ENCODE data around the gene NTNG1.

The NTNG1 gene

DNA sequence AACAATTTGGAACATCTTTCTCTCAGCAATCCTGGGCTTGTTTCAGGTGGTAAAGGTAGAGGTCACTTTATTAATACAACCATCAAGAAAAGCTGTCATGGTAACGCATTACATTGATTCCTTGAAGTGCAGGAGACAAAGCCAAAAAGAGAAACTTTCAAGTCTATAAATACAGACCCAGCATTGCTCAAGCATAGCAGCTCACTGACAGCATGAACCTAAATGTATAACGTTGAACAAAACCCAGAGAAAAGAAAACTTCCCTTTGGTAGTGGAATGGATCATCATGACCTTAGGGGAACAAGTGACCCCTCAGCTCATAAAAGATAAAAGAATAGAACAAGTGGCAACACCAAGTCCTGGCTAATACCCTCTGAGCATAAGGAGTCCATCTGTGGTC lies 332.2 kb downstream of the NTNG1 start:
- DNase-seq, result no peak

DNA sequence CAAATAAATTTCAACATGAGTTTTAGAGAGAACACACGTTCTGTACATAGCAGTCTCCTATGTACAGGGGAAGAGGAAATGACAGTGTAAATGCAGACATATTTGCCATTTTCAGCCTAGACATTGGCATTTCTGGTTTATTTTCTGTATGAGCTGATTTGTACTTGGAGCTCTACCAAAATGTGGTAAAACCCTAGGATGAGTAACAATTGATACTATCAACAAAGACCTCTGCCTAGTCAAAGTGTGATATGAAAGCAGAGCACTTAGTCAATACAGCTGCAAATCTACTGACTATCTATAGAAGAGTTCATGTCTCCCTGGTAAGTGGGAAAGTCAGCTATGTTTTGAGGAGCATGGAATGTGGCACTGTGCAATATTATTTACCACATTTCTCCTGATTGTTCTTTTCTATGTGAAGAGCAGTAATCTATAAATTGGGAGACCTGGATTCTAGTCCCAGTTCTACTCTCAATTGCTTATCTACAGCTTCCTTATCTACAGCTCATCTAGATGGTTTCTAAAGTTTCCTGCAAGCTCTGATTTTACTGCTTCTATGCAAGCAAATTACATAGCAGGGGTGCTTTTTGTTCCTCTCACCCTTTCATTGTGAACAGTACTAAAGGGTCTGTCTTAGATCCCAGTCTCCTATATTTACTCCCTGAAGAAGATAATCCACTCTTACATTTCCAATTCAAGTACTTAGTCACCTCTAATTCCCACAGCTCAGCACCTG lies 334.2 kb downstream of the NTNG1 start:
- no peak for DNase-seq

DNA sequence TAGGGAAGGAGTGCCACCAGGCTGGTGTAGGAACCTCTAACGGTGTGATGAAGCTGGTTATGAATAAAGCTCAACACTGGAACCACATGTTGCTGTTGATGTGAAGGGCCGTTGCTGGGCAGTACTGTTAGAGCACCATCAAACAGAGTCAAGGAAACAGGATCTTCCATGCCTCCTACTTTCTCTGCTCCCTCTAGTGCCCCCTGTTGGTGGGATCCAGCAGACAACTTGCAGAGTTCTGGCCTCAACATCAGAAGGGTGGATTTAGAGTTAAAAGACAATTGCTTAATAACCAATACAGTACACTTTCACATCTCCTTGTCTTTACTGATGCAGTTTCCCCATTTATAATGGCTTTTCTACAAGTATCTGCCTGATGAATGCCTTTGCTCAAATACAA lies 336.4 kb downstream of the NTNG1 start:
- no peak for DNase-seq

DNA sequence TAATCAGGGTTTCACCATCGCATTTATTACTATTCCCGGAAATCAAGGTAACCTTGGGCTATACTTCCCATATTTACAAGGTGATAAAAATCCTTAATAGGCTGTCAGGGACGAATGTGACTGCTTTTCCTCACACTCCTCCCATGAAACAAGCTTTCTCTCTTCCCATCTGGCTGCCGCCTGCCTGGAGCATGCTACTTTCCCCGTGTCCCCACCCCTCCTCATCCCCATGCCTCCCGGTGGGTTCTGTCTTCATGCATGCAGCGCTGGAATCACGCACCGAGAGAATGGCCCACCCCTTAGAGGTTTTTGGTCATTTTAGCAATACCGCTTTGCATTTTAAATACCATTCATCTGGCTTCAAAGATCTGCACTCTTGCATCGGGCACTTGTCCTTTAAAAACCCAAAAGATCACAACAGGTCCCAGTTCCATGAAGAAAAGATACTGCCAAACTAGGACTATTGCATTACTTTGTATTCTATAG lies 339.1 kb downstream of the NTNG1 start:
- no peak for DNase-seq

DNA sequence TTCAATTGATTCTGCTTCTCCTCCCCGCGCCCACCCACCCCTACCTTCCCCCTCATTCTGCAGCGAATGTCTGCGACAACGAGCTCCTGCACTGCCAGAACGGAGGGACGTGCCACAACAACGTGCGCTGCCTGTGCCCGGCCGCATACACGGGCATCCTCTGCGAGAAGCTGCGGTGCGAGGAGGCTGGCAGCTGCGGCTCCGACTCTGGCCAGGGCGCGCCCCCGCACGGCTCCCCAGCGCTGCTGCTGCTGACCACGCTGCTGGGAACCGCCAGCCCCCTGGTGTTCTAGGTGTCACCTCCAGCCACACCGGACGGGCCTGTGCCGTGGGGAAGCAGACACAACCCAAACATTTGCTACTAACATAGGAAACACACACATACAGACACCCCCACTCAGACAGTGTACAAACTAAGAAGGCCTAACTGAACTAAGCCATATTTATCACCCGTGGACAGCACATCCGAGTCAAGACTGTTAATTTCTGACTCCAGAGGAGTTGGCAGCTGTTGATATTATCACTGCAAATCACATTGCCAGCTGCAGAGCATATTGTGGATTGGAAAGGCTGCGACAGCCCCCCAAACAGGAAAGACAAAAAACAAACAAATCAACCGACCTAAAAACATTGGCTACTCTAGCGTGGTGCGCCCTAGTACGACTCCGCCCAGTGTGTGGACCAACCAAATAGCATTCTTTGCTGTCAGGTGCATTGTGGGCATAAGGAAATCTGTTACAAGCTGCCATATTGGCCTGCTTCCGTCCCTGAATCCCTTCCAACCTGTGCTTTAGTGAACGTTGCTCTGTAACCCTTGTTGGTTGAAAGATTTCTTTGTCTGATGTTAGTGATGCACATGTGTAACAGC lies 339.9 kb downstream of the NTNG1 start:
- peak; percentile 38 for DNase-seq

DNA sequence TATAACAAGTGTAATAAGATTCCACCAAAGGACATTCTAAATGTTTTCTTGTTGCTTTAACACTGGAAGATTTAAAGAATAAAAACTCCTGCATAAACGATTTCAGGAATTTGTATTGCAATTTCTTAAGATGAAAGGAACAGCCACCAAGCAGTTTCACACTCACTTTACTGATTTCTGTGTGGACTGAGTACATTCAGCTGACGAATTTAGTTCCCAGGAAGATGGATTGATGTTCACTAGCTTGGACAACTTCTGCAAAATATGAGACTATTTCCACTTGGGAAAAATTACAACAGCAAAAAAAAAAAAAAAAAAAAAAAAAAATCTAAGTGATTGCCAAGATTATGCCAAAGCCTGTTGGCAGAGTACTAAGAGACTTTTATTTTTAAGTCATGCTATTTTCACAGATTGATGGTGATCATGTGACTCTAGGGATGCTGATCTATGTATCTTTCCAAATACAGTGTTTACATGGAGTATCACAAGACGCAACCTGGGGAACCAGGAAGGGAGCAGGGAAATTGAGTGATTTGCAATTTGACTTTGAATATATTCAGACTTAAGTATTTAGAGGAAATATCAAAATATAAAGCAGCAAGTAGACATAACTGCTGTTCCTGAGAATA lies 341.0 kb downstream of the NTNG1 start:
- DNase-seq, result no peak

DNA sequence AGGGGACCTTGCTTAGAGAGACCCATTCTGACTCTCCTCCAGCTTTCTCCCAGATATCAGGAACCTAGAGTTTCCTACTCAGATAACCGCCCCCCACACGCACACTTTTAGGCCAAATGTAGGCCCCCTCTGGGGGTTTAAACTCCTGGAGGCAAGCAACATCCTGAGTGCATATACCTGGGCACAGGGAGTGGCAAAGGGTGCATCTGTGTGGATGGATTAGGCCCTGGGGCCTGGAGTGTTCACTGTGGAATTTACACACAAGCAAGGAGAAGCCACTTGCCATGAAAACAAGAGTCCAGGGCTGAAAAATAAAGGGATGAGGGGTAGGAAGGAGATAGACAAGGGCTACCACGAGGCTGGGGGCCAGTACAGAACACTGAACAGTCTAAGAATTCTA lies 343.1 kb downstream of the NTNG1 start:
- no peak for DNase-seq

DNA sequence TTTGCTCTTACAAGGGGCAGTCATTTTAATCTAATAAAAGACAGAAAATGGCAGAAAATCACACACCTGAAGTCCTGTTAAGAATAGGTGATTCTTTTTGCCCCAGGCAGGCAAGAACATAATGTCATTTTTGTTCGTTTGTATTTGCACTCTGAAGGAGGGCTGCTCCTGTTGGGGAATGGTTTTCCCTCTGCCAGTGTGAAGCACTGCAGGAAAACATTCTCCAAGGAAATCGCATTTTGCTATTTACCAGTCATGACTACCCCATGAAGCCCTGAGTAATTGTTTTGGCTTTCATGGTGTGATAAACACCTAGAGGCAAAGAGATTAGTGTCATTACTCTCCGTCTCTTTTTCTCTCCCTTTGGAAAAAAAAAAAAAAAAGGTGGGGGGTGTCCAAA lies 345.5 kb downstream of the NTNG1 start:
- DNase-seq, result no peak

DNA sequence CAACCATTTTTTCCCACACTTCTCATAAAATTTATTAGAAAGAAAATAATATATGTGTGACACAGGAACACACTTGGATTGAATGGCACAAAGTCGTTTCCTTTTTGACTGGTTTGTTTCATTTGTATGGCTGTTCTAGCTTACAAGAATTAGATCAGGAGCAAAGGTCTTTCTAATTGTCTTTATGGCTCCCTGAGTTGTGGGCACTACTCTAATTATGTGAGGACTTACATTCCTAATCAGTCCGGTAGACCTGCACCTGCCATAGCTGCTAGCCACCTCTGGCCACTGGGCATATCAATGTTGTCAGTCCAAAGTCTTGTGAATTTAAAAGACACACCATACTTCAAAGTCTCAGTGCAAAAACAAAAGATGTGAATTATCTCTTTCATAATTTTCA lies 346.7 kb downstream of the NTNG1 start:
- no peak for DNase-seq

DNA sequence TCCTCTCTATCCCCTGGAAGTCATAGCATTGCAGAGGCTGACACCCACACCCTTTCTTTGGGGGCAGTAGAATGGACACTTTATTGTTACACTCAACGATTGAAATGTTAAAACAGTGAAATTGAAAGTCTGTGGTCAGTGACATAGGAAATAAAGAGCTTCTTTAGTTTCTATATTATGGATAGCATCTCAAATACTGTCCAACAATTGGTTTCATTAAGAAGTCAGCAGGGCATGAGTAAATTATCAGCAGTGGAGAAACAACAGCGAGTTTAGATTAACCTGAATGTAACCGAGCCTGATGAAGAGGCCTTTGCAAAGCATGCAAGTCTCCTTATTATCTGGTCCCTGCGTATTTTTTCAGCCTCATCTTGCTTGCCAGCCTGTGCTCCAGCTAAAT lies 350.7 kb downstream of the NTNG1 start:
- DNase-seq, result no peak

DNA sequence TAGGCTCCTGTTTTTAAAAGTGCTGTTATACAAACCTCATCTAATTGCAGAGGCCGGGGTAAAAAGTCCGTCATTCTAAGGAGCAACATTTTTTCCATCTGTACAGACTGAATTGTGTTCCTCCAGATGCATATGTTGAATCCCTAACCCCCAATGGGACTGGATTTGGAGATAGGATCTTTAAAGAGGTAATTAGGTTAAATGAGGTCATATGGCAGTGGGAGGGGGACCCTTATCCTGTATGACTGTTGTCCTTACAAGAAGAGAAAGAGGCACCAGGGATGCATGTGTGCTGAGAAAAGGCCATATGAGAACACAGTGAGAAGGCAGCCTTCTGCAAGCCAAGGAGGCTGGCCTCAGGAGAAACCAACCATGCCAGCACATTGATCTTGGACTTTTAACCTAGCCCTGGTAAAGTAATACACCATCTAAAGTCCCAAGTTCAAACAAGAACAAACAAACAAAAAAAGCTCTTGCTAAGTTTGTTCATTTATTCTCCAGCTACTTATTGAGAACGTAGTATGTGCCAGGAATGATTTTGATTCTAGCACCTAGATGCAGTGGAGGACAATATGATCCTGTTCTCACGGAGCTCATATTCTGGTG lies 352.4 kb downstream of the NTNG1 start:
- no peak for DNase-seq

DNA sequence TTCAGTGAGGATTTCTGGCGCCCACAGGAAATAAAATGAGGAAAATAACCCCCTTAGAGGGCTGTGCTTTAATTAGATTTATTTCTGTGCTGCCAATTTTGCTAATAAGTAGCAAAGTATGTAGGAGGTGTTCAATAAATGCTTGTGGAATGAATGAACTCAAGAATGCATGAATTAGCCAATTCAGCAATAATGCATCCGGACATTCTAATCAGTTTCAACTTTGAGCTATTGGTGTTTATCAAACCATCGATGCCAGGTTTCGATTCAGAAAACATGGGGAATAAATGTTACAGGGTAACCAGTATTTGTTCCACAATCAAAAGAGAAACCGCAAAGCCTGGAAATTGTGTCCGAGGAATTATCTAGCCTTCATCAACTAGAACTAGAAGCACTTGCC lies 353.2 kb downstream of the NTNG1 start:
- no peak for DNase-seq

DNA sequence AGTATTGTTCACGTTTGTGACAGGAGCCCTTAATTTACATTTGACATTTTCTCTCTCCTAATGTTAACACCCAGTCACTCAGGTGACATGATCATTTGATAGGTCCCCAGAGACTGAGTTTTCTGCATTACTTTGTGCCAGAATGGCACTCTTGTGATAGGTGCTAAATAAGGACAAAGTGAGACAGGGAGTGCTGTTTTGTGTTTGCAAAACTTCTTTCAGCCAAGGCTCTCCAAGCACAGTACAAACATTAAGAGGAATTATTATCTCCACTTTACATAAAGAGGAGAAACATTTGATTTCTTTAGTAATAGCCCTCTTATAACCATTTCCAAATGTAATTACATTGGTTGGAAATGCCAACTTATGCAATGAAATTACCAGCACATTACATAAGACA lies 355.2 kb downstream of the NTNG1 start:
- DNase-seq, result no peak

DNA sequence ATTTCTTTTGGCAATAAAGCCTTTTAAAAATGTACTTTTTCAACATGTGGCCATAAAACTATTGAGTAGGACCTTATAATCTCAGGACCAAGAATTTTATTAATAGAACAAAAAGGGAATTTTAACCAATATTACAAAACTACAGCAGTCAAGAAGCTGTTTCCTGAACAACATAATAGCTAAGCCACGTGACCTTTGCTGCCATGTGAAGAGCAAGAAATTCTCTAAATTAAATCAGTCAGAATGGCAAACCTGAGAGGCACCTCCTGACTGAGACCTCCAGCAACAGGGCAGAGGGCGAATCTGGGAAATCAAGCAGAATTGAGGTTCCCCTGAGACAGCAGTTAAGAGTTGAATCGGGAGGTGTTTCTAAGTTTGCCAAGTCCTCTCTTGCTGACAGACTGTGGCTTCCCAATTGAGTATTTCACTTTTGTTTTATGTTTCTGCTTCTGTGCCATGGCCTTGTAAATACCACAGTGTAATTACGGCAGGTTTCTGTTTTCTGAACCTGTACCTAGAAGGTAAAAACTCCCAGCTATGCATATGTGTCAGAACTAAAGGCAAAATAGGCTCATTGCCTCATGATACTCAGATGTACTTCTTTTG lies 358.4 kb downstream of the NTNG1 start:
- no peak for DNase-seq

DNA sequence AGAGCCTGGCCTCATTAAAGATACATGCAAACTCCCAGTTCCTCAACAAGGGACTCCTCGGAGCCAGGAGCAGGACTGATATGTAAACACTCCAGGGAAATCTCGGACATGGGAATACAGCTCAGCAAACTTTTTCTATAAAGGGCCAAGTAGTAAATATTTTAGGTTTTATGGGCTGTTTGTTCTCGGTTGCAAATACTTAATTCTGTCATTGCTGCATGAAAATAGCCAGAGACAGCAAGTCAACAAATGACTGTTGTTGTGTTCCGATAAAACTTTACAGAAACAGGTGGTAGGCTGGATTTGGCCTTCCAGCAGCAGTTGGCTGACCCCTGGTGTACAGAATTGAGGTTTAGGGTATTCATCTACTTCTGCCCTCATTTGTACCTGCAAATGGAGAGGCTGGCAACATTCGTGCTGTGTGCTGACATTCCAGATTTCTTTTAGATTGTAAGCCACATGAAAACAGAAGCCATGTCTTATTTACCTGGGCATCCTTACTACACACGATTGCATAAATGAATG lies 360.3 kb downstream of the NTNG1 start:
- no peak for DNase-seq

DNA sequence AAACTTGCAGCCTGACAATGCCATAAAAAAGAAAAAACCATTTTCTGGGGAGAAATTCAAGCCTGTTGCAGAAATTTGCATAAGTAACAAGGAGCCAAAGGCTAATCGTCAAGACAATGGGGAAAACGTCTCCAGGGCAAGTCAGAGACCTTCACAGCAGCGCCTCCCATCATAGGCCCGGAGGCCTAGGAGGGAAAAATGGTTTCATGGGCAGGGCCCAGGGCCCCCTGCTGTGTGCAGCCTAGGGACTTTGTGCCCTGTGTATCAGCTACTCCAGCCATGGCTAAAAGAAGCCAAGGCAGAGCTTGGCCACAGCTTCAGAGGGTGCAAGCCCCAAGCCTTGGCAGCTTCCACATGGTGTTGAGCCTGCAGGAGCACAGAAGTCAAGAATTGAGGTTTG lies 369.5 kb downstream of the NTNG1 start:
- DNase-seq, result no peak

DNA sequence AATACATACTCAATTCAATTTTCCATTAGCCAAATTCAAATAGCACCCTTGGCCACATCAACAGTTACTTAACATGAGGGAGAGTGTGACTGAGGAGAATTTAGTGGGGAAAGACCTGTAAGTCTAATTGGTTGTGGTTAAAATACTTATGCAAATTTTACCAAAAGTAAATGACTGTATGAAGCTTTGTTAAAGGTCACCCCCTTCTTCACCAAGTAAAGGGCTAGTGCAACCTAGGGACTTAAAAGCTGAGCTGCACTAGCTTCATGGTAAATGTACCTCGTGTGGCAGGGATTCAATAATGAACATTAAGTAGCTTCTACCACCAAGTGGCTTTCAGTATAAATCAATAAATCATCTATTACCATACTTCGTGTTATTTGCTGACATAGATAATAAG lies 372.0 kb downstream of the NTNG1 start:
- no peak for DNase-seq

DNA sequence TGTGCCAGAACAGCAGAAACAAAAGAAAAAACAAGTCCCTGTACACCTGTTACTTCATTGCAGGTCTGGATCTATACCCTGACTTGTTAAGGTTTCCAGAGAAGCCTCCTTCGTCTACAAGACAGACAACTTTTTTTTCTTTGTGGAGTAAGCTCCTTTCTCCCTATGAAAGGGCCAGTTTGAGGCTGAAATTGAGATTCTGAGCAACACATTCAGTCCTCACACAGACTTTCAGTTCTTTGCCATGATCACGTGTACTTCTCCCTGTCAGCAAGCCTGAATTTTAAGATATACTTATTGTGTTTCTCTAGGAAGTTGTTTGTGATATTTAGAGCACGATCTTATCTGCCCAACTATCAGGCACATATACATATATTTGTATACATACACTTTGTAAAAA lies 374.0 kb downstream of the NTNG1 start:
- no peak for DNase-seq

DNA sequence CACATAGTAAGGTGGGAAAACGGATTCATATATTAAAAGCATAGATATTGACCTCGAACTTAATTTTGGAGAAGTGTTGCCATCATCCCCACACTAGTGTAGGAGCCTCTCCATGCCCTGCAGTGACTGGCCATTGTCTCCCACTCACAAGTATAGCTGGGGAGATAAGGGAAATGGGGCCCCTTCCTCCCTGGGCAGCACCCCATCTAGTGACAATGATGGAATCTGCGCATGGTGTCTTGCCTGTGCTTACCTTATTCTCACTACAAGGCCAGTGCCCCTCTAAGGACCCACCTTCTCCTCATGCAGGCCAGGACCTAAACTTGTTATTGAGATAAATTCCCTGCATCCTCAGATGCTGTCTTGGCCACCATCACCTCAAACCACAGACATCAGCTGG lies 374.9 kb downstream of the NTNG1 start:
- DNase-seq, result no peak

DNA sequence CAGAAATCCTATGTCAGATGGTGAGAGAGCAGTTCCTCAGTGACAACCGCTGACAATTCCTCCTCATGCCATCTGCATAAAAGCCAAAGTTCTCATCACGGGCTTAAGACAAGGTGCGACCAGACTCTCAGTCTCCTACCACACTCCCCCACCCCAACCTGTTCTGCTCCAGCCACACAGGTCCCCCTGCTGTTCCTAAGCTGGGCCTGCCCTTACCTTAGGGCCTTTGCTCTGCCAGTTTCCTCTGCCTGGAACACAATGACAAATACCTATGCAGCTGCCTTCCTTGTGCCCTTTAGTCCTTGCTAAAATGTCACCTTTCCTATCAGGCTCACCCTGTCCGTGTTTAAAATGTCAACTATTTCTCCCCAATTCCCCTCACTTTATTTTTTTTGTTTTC lies 382.2 kb downstream of the NTNG1 start:
- DNase-seq, result no peak

DNA sequence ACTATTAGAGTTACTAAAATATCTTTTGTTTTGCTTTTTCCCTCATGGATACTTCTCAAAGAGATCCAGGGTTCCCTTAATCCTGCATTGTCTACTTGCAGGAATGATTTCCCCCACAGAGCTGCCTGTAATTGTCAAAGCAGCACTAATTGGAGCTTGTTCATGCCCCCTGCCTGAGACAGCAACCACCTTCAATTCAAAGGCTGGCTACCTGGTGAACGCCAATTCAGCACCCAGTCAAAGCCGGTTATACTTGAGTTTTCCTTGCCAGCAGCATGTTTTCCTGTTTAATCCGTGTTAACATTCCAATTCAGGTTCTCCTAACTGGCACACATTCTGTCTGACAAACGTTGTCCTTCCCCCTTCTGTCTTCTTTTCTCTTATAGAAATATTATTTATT lies 382.9 kb downstream of the NTNG1 start:
- no peak for DNase-seq

DNA sequence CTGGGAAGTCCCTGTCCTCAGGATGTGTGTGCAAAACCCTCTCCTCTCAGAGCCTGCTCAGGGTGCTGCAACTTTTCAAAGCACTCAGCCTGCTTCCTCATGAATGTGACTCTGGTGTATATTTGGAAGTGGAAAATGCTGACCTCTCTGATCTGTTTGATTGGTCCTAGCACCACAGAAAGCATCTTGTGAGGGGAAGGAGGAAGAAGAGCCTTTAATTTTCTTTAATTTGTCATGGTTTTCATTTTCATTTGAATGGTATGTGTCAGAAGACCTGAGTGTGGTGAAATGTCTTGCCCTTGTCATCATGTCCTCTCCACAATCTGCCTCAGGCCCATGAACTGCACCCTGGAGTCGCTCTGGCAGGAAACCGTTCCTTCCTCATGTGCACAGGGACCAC lies 383.5 kb downstream of the NTNG1 start:
- DNase-seq, result no peak

DNA sequence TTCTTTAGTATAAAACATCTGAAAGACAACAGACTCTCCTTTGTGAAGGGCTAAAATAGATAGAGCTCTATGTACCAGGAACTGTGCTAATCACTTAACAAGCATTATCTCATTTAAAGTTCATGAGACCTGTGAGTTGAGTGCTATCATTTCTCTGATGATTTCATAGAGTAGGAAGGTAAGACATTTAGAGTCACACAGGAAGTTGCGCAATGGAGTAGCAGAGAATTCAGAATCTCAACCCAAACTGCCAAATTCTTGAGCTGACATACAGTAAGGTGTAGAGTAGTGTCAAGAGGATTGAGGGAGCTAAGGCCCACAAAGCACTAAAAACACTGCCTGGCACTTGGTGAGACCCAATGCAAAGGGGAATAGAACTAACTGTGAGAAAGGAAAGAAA lies 384.3 kb downstream of the NTNG1 start:
- no peak for DNase-seq
